GM10266 (cell line): ENCODE data around the gene RASGRF2.

Source experiments
- DNase-seq: peaks from one replicate; pipeline ENCODE4 v3.0.0; 2012; ENCODE audit errors: extremely low spot score
- CTCF ChIP-seq: IDR thresholded peaks from 2 replicates; pipeline ENCODE4 v1.5.1; 2012; ENCODE audit warnings: mild to moderate bottlenecking, low read depth; ENCODE audit not compliant: control insufficient read depth, insufficient read depth; ENCODE audit errors: missing control alignments

RASGRF2 gene

GRCh38 chr5:80921026-80921425 is 39.1 kb upstream of the RASGRF2 start:
- no peak for TF ChIP-seq CTCF
- no peak for DNase-seq

- no peak for TF ChIP-seq CTCF
- DNase-seq: no peak
Observed at GRCh38 chr5:80925931-80926330, 34.2 kb upstream of the RASGRF2 start.

- no peak for TF ChIP-seq CTCF
- DNase-seq: no peak
Observed at GRCh38 chr5:80926536-80926935, 33.6 kb upstream of the RASGRF2 start.

- no peak for TF ChIP-seq CTCF
- no peak for DNase-seq
Observed at GRCh38 chr5:80926979-80927656, 33.0 kb upstream of the RASGRF2 start.

- no peak for DNase-seq
- no peak for TF ChIP-seq CTCF
Observed at GRCh38 chr5:80928073-80928472, 32.1 kb upstream of the RASGRF2 start.

- DNase-seq: no peak
- no peak for TF ChIP-seq CTCF
Observed at GRCh38 chr5:80930940-80931339, 29.2 kb upstream of the RASGRF2 start.

GRCh38 chr5:80931411-80931810 is 28.8 kb upstream of the RASGRF2 start:
- no peak for TF ChIP-seq CTCF
- no peak for DNase-seq
